Measurements from ENCODE around the gene ELMOD3.
A peak's percentile ranks its signal among the peaks of the same experiment; 100 is the strongest.
"Not testable (repeated sequence)": the region's sequence is repeated elsewhere in the genome, so short reads cannot be mapped to it uniquely, and the experiment has no call there.

ELMOD3 gene

DNA sequence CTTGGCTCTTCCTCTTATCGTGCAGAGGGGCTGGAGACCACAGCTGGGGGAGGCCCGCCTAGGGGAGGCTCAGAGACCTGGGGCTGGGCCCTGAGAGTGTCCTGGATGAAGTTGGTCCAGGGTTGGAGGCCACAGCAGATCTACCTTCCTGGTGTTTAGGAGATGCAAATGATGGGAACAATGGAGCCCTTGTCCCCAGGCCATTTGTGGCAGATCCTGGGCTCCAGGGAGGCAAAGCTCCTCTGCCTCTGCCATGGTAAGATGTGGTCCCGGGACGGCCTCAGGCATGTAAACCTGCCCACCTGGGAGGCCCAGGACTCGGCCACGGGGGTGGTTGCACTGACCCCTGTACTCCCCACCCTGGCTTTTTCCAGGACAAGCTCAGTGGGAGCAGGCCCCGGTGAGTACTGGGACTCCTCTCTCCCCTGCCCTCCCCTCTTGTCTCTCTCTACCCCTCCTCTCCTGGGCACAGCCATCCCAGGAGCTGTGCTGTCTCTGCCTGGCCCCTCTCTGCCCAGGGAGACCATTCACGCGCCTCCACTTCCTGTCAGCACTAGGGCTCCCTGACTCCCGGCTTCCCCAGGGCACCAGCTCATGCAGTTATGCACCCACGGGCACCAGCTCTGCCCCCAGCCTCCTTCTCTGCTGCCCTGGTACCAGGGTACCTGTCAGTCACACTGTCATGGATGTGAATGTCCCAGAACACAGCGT, 74.8 kb downstream of the ELMOD3 start:
- no peak for DNase-seq

DNA sequence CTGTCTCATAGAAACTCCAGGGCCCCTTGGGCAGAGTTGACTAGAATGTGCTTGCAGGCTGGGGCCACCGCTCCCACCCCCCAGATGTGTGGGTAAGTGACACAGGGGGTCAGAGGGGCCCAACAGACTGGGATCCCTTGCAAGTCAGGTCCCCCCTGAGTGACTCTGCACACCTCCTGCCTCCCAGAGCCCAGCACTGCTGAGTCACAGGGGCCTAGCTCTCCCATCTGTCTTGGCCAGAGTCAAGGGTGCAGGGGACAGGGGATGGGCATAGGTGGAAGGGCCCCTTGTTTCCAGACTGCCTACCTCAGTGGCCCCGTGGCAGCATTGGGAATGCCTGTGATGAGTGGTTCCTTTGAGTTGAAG, 75.3 kb downstream of the ELMOD3 start:
- DNase-seq: no peak

- DNase-seq: no peak
These were observed 76.4 kb downstream of the ELMOD3 start for GRCh38 chr2:85430752-85431569.

GRCh38 chr2:85431570-85432205, 77.1 kb downstream of the ELMOD3 start:
- DNase-seq: no peak

GRCh38 chr2:85433511-85434089, 79.0 kb downstream of the ELMOD3 start:
- DNase-seq: no peak

GRCh38 chr2:85434696-85435095, 80.1 kb downstream of the ELMOD3 start:
- no peak for DNase-seq

DNA sequence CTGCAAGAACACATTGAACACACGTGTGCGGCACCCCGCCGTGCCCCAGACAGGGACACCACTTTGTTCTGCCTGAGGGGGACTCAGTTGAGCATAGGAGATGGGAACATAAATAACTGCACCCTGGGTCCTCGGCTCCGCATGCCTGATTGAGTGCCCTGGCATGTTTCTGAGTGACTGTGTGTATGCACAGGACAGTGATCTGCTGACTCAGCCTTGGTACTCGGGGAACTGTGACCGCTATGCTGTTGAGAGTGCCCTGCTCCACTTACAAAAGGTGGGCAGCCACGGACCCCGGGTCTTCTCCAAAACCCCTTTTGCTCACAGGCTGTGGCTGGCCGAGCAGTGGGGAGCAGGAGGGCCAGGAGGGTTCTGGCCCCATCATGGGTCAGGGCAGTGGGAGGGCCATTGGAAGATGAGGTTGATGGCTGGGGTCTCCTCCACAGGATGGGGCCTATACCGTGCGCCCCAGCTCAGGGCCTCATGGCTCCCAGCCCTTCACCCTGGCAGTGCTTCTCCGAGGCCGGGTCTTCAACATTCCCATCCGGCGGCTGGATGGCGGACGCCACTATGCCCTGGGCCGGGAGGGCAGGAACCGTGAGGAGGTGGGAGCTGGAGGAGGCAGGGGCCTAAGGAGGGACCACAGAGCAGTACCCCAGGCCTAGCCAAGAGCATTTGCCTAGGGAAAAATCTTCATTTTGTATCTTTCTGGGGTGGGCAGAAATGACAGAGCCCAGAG, 80.8 kb downstream of the ELMOD3 start:
- no peak for DNase-seq

DNA sequence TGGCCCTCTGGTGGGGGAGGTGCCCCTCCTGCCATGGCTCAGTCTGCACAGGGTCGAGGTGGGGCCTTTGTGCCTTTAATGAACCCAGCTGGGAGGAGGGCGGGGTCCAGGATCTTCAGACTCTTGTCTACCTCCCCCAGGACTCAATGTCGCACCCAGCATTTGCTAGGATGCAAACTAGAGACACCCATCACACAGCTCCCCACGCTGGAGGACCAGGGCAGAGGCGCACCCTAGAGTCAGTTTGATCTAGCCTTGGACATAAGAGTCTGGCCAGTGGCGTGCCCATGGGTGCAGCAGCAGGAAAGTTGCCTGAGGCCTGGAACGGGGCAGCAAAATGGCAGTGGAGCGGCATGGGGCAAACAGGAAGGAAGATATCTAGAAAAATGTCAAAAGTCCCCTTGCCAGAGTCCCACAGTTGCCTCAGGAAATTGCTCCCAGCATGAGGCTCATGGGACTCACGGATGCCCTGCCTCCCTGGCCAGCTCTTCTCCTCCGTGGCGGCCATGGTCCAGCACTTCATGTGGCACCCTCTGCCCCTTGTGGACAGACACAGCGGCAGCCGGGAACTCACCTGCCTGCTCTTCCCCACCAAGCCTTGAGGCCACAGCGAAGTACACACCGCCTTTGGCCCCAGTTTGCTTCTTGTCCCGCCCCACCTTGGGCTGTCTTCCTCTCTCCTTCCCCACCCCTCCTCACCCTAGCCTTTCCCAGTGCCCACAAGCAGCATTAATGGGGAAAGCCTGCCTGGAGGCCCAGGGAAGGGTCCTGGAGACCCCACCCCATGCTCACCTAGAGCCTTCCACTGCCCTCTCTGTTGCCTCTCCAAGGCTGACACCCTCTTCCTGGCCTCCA, 81.6 kb downstream of the ELMOD3 start:
- no peak for DNase-seq

DNA sequence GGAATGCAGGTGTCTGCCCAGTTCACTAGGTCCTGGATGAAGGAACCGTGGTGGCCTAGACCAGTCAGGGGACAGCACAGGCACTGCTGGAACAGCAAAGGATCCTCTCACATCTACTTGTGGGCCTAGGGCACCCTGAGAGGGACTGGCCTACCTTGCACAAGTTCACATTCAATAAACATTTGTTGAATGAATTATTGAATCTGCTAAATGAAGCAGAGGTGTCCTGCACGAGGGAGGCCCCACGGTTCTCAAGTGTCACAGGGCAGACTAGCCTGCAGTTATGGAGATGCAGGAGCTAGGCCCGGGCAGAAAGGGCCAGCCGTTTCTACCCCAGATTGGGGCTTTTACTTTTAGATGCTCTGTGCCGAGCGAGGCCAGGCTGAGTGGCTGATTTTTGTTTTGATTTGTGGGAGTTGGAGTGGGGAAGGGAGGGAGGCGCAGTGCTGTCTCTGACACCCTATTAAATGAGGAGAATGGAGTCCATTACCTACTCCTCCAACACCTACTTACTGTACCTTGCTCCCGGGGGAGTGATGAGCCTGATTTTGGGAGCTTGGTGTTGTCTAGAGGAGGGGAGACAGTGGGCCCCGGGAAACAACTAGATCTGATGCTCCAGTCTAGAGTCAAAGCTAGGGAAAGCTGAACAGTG, 82.4 kb downstream of the ELMOD3 start:
- no peak for DNase-seq

- DNase-seq: peak; percentile 77 to 84
These were observed 83.1 kb downstream of the ELMOD3 start for GRCh38 chr2:85437488-85438200.

DNA sequence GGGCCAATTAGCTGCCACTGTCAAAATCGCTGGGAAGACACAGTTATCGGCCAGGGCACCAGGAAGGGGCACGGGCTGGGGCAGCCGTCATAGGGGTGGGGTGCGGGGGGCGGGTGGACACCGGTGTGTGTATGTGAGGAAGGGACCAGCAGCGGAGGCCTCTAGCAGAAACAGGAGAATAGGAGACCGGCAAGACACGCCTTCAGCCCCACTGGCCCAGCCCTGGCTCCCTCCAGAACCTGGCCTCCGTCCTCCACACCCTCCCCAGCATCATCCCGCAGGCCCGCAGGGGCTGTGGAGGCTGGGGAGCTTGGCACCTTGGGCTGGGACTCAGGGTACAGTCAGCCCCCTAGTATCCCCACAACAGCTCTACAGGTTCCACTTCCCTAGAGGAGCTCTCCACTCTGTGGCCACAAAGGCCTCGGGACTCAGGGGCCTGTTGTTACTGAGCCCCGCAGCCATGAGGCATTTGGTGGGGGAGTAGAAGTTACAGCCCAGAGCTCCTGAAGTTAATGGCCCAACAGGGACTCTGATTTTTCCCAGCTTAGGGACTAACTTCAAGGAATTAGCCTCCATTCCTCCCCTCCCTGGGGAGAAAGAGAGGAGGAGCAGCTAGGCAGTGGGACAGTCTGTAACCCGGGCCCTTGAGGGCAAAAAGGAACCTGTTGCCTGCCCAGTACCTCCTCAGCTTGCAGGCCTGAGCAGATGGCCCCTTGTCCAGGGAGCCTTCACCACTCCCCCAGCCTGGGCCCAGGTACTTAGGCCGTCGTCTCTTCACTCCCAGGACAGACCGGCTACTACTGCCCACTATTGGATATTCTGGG, 83.8 kb downstream of the ELMOD3 start:
- no peak for DNase-seq

DNA sequence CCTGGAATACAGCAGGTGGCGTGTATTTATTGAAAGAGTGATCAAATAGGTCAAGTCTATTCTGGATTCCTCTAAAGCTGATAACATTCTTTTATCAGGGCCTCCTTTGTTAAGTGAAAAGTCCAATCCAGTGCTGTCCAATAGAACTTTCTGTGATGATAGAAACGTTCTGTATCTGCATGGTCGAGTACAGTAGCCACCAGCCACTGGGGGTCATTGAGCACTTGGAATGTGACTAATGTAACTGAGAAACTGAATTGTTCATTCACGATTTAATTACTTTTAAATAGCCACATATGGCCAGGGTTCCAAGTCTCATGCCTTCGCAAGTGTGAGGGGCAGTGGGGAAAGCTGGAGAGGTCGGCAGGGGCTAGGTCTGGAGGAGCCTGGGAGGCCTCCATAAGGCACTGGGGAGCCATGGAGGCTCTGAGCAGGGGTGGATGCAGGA, 84.5 kb downstream of the ELMOD3 start:
- no peak for DNase-seq

- not testable (repeated sequence) for DNase-seq
These were observed 85.0 kb downstream of the ELMOD3 start for GRCh38 chr2:85439569-85439968.

GRCh38 chr2:85439986-85440385, 85.4 kb downstream of the ELMOD3 start:
- no peak for DNase-seq

- no peak for DNase-seq
These were observed 86.2 kb downstream of the ELMOD3 start for GRCh38 chr2:85440729-85441128.

Data from CD4-positive, alpha-beta T cell treated with Interleukin-1 beta for 1 hour (primary cell).